GM12878 (cell line): ENCODE data around the gene KRT86. TPM values are rescaled to one million over a fixed set of nuclear protein-coding genes. Genes with fewer than 3 reads are reported as not detected.

ENCODE experiments used
- ATAC-seq: fragments of 200-7000 bp; cut with Tn5 transposase; 3 replicates; pipeline ENCODE4 v1.9.1; 2020; ENCODE audit warnings: mild to moderate bottlenecking, moderate library complexity
- BruUV-seq: library from RNA; stranded (reverse); fragments of 400-500 nt; replicated peaks from 2 replicates; lab custom pipeline; 2021; lab: Mats Ljungman, UMichigan
- CTCF ChIA-PET: fragments of 300-600 bp; sonication (Branson Sonifier 250); formaldehyde crosslinking; extraction: SDS; loops from one replicate; lab custom pipeline; 2021; ENCODE audit warnings: inconsistent platforms; lab: Yijun Ruan, JAX
- POLR2A ChIA-PET: fragments of 350-600 bp; formaldehyde crosslinking; extraction: SDS; loops from one replicate; lab custom pipeline; 2021; ENCODE audit warnings: inconsistent platforms; lab: Charles Lee
- RAD21 ChIA-PET: fragments of 300-600 bp; sonication (Branson Sonifier 250); formaldehyde crosslinking; loops from one replicate; lab custom pipeline; 2023; ENCODE audit warnings: antibody characterized with exemption; ENCODE audit not compliant: unreplicated experiment; lab: Charles Lee
- SMC1A ChIA-PET: fragments of 300-600 bp; sonication (Branson Sonifier 250); formaldehyde crosslinking; loops from one replicate; lab custom pipeline; 2023; ENCODE audit not compliant: unreplicated experiment, uncharacterized antibody; lab: Charles Lee
- DNase-seq: peaks from one replicate; pipeline ENCODE4 v3.0.0-alpha.2; 2011; ENCODE audit warnings: low read depth, low spot score
- FAIRE-seq: peaks from 3 replicates; lab custom pipeline; 2011; peaks lifted over from hg19 to GRCh38; lab: Jason Lieb, UNC
- H2AFZ ChIP-seq: 2 replicates; pipeline ENCODE4 v1.6.0; 2011; ENCODE audit warnings: low read depth, low read length, control low read depth; ENCODE audit not compliant: control insufficient read depth
- H3K27ac ChIP-seq: 2 replicates; pipeline ENCODE4 v1.5.1; 2011; ENCODE audit warnings: control low read depth; ENCODE audit not compliant: control insufficient read depth, insufficient read depth
- H3K27me3 ChIP-seq, 2 experiments: replicated peaks in 1 of 2; 2 replicates each; pipeline versions ENCODE4 v1.6.0 to v1.6.1; 2011; ENCODE audit warnings: low read length in 1 of 2; ENCODE audit not compliant: control insufficient read depth in 2 of 2, insufficient read depth in 2 of 2
- H3K36me3 ChIP-seq, 2 experiments: 2 replicates each; pipeline ENCODE4 v1.5.1; 2011; ENCODE audit warnings: low read length in 1 of 2; ENCODE audit not compliant: control insufficient read depth in 2 of 2, insufficient read depth in 2 of 2
- H3K4me1 ChIP-seq: 2 replicates; pipeline ENCODE4 v1.6.1; 2011; ENCODE audit warnings: mild to moderate bottlenecking, low read length, moderate library complexity, mixed read lengths; ENCODE audit not compliant: control insufficient read depth, insufficient read depth
- H3K4me2 ChIP-seq: 2 replicates; pipeline ENCODE4 v1.6.0; 2011; ENCODE audit warnings: control low read depth; ENCODE audit not compliant: control insufficient read depth, insufficient read depth
- H3K4me3 ChIP-seq: fragments of 200-600 bp; sonication (generic); 2 replicates; pipeline ENCODE4 v1.5.1; 2016
- H3K79me2 ChIP-seq: 2 replicates; pipeline ENCODE4 v1.6.0; 2011; ENCODE audit warnings: low read length; ENCODE audit not compliant: control insufficient read depth, insufficient read depth
- H3K9ac ChIP-seq: 2 replicates; pipeline ENCODE4 v1.8.0; 2011; ENCODE audit warnings: low read length, control low read depth, mixed read lengths; ENCODE audit not compliant: control insufficient read depth, insufficient read depth
- H3K9me3 ChIP-seq: replicated peaks from 3 replicates; pipeline ENCODE4 v1.5.1; 2011; ENCODE audit warnings: mild to moderate bottlenecking, low read length; ENCODE audit not compliant: control insufficient read depth, insufficient read depth
- H4K20me1 ChIP-seq: 2 replicates; pipeline ENCODE4 v1.6.0; 2011; ENCODE audit not compliant: control insufficient read depth, insufficient read depth
- JUNB ChIP-seq: IDR thresholded peaks from 2 replicates; pipeline ENCODE4 v1.6.1; 2016; ENCODE audit warnings: antibody characterized with exemption, mild to moderate bottlenecking
- MYB ChIP-seq: fragments of 150-350 bp; IDR thresholded peaks from 2 replicates; pipeline ENCODE4 v1.6.1; 2014; ENCODE audit warnings: mild to moderate bottlenecking, low read depth, low read length, borderline replicate concordance
- NR2C2 ChIP-seq: IDR thresholded peaks from 2 replicates; pipeline ENCODE4 v1.6.1; 2011; ENCODE audit warnings: borderline replicate concordance, low read depth; ENCODE audit not compliant: control insufficient read depth, insufficient read length
- RAD51 ChIP-seq: fragments of 450-650 bp; IDR thresholded peaks from 2 replicates; pipeline ENCODE4 v1.6.1; 2016; ENCODE audit warnings: moderate library complexity, mild to moderate bottlenecking, inconsistent platforms
- SUZ12 ChIP-seq: fragments of 200-600 bp; sonication (generic); IDR thresholded peaks from one replicate; pipeline ENCODE4 v1.6.1; 2018; ENCODE audit warnings: antibody characterized with exemption, mild to moderate bottlenecking; ENCODE audit not compliant: unreplicated experiment
- TBL1XR1 ChIP-seq: IDR thresholded peaks from 2 replicates; pipeline ENCODE4 v1.6.1; 2012; ENCODE audit warnings: low read depth, low read length, improper control_type of control experiment
- TCF12 ChIP-seq: IDR thresholded peaks from 2 replicates; pipeline ENCODE4 v1.6.1; 2011; ENCODE audit warnings: low read depth, mild to moderate bottlenecking, low read length
- ZNF24 ChIP-seq: fragments of 450-650 bp; IDR thresholded peaks from 2 replicates; pipeline ENCODE4 v1.6.1; 2017; ENCODE audit warnings: antibody characterized with exemption, mild to moderate bottlenecking
- WGBS: methylation state at CpG from one replicate; pipeline ENCODE4 v1.1.6; 2016; ENCODE audit warnings: low lambda C conversion rate; ENCODE audit not compliant: insufficient replicate concordance, insufficient coverage; ENCODE audit errors: missing lambda C conversion rate; 5-methylcytosine and 5-hydroxymethylcytosine counted together
- in situ Hi-C: fragments of 300-500 bp; cut with MboI; formaldehyde crosslinking; loops from 9 replicates; pipeline ENCODE4 v1.14.3; 2018; ENCODE audit warnings: mixed read lengths
- intact Hi-C: fragments of 100-400 bp; cut with micrococcal nuclease; formaldehyde crosslinking; loops from one replicate; pipeline ENCODE4 v1.14.2; 2022; ENCODE audit not compliant: unreplicated experiment
- polyA plus RNA-seq, 11 experiments: library from polyadenylated mRNA; depleted of rRNA in 4 of 11; unstranded in 6 of 11; stranded (reverse) in 5 of 11; fragments of >200 nt; fragmentation: Nextera tagmentation in 4 of 11; fragmentation: Illumina TruSeq in 1 of 11; extraction: Ambion mirVana in 4 of 11; extraction: Trizol in 1 of 11; gene quantifications; 1 replicate in 1 of 11; 2 replicates in 10 of 11; pipeline versions ENCODE4 v1.2.1 to v1.2.3, GENCODE V29; 2011 to 2016; ENCODE audit warnings: inconsistent platforms in 2 of 11, missing spikeins in 2 of 11, low read depth in 1 of 11
- total RNA-seq, 4 experiments: library from RNA; depleted of rRNA in 3 of 4; stranded (reverse); fragments of >200 nt in 3 of 4; fragmentation: Illumina TruSeq in 1 of 4; extraction: Trizol in 1 of 4; gene quantifications; 2 replicates each; pipeline versions ENCODE4 v1.2.1 to v1.2.3, GENCODE V29; 2013 to 2021
- TF ChIP-seq, protein P1 (sequence below): fragments of 450-650 bp; conservative IDR thresholded peaks from 2 replicates; pipeline ENCODE4 v1.6.1; 2017; ENCODE audit warnings: mild to moderate bottlenecking, moderate library complexity
- TF ChIP-seq, protein P2 (sequence below): fragments of 450-650 bp; IDR thresholded peaks from 2 replicates; pipeline ENCODE4 v1.6.1; 2018; ENCODE audit warnings: mild to moderate bottlenecking, low read depth, moderate library complexity; ENCODE audit not compliant: partially characterized antibody
- TF ChIP-seq, protein P3 (sequence below): IDR thresholded peaks from 2 replicates; pipeline ENCODE4 v1.6.1; 2011; ENCODE audit warnings: borderline replicate concordance, low read depth, mild to moderate bottlenecking, moderate library complexity, low read length; ENCODE audit not compliant: insufficient read depth, poor library complexity, severe bottlenecking
- TF ChIP-seq, protein P4 (sequence below): IDR thresholded peaks from 2 replicates; pipeline ENCODE4 v1.6.1; 2012; ENCODE audit warnings: low read length, inconsistent platforms
- TF ChIP-seq, protein P5 (sequence below): fragments of 150-350 bp; IDR thresholded peaks from 2 replicates; pipeline ENCODE4 v1.6.1; 2016; ENCODE audit warnings: low read depth, low read length

Gene KRT86
- total and polyA plus RNA-seq, 10 of the 15 experiments (the other 5 are each of a cell fraction or from before 2014, with no cell fraction given), result 0.11 to 0.54 (median 0.18) TPM; not detected in 4

DNA sequence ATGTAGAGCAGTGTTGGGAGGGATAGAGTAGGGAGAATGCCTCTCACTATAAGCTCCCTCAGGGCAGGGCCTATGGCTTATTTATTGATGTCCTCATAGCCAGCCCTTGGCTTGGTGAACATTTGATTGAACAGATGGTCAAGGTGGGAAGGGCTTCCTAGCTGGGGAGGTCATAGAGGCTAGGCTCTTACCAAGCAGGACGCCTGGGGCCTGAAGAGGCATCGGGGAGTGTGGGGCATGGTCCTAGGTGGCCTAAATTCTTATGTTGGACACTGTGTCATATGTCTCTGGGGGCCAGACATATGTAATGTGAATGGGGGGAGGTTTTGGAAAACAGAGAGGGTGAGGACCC lies 17.9 kb upstream of the KRT86 start:
- no peak overlapping the region for H3K4me3 ChIP-seq
- in situ Hi-C loops (no loop called here), intact Hi-C loops (no loop called here)
- H3K4me2 ChIP-seq, result no peak overlapping the region
- H3K27me3 ChIP-seq, result peaks cover 1 to 3% of the 10 kb centered on the region in 2 experiments; a peak in 2 of 4 replicates
- CTCF ChIA-PET, result interaction anchor here (1.1 to 1.8 kb wide), 2 partner anchors 23 to 34 kb away, joined by 4 read pairs; no protein-coding TSS in a partner anchor
- H3K9ac ChIP-seq, result no peak overlapping the region
- H2AFZ ChIP-seq, result no peak overlapping the region
- FAIRE-seq (no peak), ATAC-seq (no peak), DNase-seq (no peak)
- no TSS peak for BruUV-seq
- SMC1A ChIA-PET, result interaction anchor here (1.2 kb wide), 1 partner anchor 11 kb away, joined by 4 read pairs; no protein-coding TSS in a partner anchor
- no peaks in the 10 kb centered on the region for H4K20me1 ChIP-seq
- no peaks in the 10 kb centered on the region for H3K79me2 ChIP-seq
- H3K36me3 ChIP-seq, result no peaks in the 10 kb centered on the region
- H3K4me1 ChIP-seq, result no peaks in the 10 kb centered on the region
- POLR2A ChIA-PET, result no interaction called here
- H3K27ac ChIP-seq, result no peak overlapping the region
- no peaks in the 10 kb centered on the region; the same call in 2 of the 3 replicates for H3K9me3 ChIP-seq
- WGBS, result 0% methylated on average over 2 of the region's 2 CpGs
- RAD21 ChIA-PET, result no interaction called here
- TF ChIP-seq ZNF24 (no peak), JUNB (no peak), NR2C2 (no peak), MYB (no peak), SUZ12 (no peak), RAD51 (no peak), TCF12 (no peak), TBL1XR1 (no peak)
- TF ChIP-seq, protein P1, sequence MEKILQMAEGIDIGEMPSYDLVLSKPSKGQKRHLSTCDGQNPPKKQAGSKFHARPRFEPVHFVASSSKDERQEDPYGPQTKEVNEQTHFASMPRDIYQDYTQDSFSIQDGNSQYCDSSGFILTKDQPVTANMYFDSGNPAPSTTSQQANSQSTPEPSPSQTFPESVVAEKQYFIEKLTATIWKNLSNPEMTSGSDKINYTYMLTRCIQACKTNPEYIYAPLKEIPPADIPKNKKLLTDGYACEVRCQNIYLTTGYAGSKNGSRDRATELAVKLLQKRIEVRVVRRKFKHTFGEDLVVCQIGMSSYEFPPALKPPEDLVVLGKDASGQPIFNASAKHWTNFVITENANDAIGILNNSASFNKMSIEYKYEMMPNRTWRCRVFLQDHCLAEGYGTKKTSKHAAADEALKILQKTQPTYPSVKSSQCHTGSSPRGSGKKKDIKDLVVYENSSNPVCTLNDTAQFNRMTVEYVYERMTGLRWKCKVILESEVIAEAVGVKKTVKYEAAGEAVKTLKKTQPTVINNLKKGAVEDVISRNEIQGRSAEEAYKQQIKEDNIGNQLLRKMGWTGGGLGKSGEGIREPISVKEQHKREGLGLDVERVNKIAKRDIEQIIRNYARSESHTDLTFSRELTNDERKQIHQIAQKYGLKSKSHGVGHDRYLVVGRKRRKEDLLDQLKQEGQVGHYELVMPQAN, result no peak
- TF ChIP-seq, protein P2, sequence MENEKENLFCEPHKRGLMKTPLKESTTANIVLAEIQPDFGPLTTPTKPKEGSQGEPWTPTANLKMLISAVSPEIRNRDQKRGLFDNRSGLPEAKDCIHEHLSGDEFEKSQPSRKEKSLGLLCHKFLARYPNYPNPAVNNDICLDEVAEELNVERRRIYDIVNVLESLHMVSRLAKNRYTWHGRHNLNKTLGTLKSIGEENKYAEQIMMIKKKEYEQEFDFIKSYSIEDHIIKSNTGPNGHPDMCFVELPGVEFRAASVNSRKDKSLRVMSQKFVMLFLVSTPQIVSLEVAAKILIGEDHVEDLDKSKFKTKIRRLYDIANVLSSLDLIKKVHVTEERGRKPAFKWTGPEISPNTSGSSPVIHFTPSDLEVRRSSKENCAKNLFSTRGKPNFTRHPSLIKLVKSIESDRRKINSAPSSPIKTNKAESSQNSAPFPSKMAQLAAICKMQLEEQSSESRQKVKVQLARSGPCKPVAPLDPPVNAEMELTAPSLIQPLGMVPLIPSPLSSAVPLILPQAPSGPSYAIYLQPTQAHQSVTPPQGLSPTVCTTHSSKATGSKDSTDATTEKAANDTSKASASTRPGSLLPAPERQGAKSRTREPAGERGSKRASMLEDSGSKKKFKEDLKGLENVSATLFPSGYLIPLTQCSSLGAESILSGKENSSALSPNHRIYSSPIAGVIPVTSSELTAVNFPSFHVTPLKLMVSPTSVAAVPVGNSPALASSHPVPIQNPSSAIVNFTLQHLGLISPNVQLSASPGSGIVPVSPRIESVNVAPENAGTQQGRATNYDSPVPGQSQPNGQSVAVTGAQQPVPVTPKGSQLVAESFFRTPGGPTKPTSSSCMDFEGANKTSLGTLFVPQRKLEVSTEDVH, result no peak
- TF ChIP-seq, protein P3, sequence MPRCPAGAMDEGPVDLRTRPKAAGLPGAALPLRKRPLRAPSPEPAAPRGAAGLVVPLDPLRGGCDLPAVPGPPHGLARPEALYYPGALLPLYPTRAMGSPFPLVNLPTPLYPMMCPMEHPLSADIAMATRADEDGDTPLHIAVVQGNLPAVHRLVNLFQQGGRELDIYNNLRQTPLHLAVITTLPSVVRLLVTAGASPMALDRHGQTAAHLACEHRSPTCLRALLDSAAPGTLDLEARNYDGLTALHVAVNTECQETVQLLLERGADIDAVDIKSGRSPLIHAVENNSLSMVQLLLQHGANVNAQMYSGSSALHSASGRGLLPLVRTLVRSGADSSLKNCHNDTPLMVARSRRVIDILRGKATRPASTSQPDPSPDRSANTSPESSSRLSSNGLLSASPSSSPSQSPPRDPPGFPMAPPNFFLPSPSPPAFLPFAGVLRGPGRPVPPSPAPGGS, result no peak
- TF ChIP-seq, protein P4, sequence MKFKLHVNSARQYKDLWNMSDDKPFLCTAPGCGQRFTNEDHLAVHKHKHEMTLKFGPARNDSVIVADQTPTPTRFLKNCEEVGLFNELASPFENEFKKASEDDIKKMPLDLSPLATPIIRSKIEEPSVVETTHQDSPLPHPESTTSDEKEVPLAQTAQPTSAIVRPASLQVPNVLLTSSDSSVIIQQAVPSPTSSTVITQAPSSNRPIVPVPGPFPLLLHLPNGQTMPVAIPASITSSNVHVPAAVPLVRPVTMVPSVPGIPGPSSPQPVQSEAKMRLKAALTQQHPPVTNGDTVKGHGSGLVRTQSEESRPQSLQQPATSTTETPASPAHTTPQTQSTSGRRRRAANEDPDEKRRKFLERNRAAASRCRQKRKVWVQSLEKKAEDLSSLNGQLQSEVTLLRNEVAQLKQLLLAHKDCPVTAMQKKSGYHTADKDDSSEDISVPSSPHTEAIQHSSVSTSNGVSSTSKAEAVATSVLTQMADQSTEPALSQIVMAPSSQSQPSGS, result no peak
- TF ChIP-seq, protein P5, sequence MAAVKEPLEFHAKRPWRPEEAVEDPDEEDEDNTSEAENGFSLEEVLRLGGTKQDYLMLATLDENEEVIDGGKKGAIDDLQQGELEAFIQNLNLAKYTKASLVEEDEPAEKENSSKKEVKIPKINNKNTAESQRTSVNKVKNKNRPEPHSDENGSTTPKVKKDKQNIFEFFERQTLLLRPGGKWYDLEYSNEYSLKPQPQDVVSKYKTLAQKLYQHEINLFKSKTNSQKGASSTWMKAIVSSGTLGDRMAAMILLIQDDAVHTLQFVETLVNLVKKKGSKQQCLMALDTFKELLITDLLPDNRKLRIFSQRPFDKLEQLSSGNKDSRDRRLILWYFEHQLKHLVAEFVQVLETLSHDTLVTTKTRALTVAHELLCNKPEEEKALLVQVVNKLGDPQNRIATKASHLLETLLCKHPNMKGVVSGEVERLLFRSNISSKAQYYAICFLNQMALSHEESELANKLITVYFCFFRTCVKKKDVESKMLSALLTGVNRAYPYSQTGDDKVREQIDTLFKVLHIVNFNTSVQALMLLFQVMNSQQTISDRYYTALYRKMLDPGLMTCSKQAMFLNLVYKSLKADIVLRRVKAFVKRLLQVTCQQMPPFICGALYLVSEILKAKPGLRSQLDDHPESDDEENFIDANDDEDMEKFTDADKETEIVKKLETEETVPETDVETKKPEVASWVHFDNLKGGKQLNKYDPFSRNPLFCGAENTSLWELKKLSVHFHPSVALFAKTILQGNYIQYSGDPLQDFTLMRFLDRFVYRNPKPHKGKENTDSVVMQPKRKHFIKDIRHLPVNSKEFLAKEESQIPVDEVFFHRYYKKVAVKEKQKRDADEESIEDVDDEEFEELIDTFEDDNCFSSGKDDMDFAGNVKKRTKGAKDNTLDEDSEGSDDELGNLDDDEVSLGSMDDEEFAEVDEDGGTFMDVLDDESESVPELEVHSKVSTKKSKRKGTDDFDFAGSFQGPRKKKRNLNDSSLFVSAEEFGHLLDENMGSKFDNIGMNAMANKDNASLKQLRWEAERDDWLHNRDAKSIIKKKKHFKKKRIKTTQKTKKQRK, result no peak
